ENCODE results near the gene NSUN2.

- TF ChIP-seq CTCF (IDR thresholded peaks at IDR 0.05) (no peak), POLR2A (IDR thresholded peaks at IDR 0.05) (no peak), EP300 (IDR thresholded peaks at IDR 0.05) (no peak)
Measured at GRCh38 chr5:6584727-6585126, 48.1 kb downstream of the NSUN2 start.
